GM04504 (cell line): Measurements from ENCODE around the gene NFE2L1.
"Not testable (repeated sequence)": the region's sequence is repeated elsewhere in the genome, so short reads cannot be mapped to it uniquely, and the experiment has no call there.

Source experiments
- DNase-seq: peaks from one replicate; pipeline ENCODE4 v3.0.0-alpha.2; 2012; ENCODE audit warnings: low read depth

The NFE2L1 gene

GRCh38 chr17:48068491-48068961 lies 20.4 kb downstream of the NFE2L1 start:
- peak; percentile 40 for DNase-seq

GRCh38 chr17:48070195-48070594 lies 22.0 kb downstream of the NFE2L1 start:
- no peak for DNase-seq

- DNase-seq: no peak
These were observed 23.5 kb downstream of the NFE2L1 start for GRCh38 chr17:48071654-48072053.

- DNase-seq: not testable (repeated sequence)
These were observed 24.7 kb downstream of the NFE2L1 start for GRCh38 chr17:48072811-48073210.

GRCh38 chr17:48073566-48074094 lies 25.5 kb downstream of the NFE2L1 start:
- not testable (repeated sequence) for DNase-seq

GRCh38 chr17:48074322-48075081 lies 26.3 kb downstream of the NFE2L1 start:
- peak; percentile 66 for DNase-seq

- DNase-seq: not testable (repeated sequence)
These were observed 29.0 kb downstream of the NFE2L1 start for GRCh38 chr17:48077152-48077551.

- no peak for DNase-seq
These were observed 33.7 kb downstream of the NFE2L1 start for GRCh38 chr17:48081858-48082257.

- DNase-seq: no peak
These were observed 36.8 kb downstream of the NFE2L1 start for GRCh38 chr17:48084932-48085331.

- DNase-seq: no peak
These were observed 45.3 kb downstream of the NFE2L1 start for GRCh38 chr17:48093341-48094045.

- no peak for DNase-seq
These were observed 47.5 kb downstream of the NFE2L1 start for GRCh38 chr17:48095611-48096010.

- DNase-seq: peak; percentile 26
These were observed 52.0 kb downstream of the NFE2L1 start for GRCh38 chr17:48100160-48100559.

- DNase-seq: peak; percentile 16
These were observed 52.4 kb downstream of the NFE2L1 start for GRCh38 chr17:48100591-48101011.

- peak; percentile 79 for DNase-seq
These were observed 53.0 kb downstream of the NFE2L1 start, which contains the start of gene CBX1 for GRCh38 chr17:48101012-48101720. Gene CBX1, minus strand, starts transcription at chr17:48101478. Its CDS starts 24,474 bp downstream, at chr17:48077004.

GRCh38 chr17:48102043-48102750 lies 54.0 kb downstream of the NFE2L1 start:
- no peak for DNase-seq

- DNase-seq: no peak
These were observed 54.9 kb downstream of the NFE2L1 start for GRCh38 chr17:48102798-48103715.

GRCh38 chr17:48104440-48104839 lies 56.3 kb downstream of the NFE2L1 start:
- no peak for DNase-seq

- no peak for DNase-seq
These were observed 58.6 kb downstream of the NFE2L1 start for GRCh38 chr17:48106802-48107136.

- DNase-seq: peak; percentile 56
These were observed 59.2 kb downstream of the NFE2L1 start, which contains the start of gene SNX11 for GRCh38 chr17:48107137-48108055. Gene SNX11, plus strand, starts transcription at chr17:48107766. Its CDS starts 4,278 bp downstream, at chr17:48112044.
